HG03097 (cell line): ENCODE measurements around the gene TNFRSF8.

ENCODE experiments used
- ATAC-seq: cut with Tn5 transposase; IDR thresholded peaks from one replicate; pipeline ENCODE4 v1.9.1; 2021; ENCODE audit not compliant: unreplicated experiment, low FRiP score

The TNFRSF8 gene

GRCh38 chr1:12059722-12060464, 3.2 kb upstream of the TNFRSF8 start:
- ATAC-seq, result no peak

- no peak for ATAC-seq
These were observed 2.6 kb upstream of the TNFRSF8 start for GRCh38 chr1:12060500-12060899.

DNA sequence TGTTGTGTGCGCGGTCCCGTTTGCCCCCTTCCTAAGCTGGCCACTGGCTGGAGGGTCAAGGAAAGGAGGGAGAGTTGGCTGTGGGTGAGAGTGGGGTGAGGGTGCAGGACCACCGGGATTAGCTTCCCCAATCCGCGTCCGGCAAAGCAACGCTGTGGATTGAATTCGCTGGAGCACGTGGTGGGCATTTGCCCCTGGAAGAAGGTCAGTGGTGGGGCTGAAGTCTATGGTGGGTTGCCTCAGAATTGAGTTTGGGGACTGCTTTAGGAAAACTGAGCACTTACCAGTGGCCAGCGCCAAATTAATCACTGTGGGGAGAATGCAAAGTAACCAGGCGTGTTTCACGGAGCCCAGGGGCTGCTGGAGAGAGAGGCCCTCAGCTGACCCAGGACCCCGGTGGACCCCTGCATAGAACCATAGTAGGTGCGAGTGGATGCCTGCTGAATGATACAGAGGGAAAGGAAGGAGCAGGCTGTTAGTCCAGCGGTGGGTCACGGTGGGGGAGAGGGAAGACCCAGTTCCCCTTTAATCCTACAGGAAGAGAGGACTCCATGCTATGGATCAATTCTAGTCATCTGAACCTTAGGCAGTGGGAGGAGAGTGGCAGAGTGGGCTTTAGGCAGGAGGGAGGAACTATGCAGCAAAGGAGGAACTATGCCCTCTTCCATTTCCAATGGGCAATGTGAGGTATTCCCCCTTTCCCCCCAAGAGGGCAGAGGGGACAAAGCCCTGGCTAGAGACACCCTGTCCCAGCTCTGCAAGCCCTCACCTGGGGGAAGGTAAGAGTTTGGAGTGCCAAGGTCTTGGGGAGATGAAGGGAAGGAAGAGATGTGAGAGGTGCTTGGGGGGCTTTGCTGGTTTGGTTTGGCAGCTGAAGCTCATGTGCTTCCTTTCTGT, 1.2 kb downstream of the TNFRSF8 start:
- ATAC-seq, result no peak

DNA sequence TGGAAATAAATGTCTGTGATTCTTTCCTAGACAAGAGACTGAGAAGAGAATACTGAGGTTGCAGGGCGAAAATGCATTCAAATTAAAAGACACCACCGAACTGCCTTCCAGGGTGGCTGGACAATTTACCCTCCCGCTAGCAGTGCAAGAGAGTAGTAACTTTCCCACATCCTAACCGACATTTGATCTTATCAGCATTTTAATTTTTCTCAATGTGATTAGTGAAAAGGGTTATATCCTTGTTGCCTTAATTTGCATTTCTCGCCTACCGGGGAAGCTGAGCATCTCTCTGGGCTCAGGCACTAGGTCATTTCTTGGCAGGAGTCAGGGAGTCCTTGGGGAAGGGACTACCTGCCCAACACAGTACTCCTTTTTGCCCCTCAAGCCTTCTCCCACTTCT, 2.8 kb downstream of the TNFRSF8 start:
- ATAC-seq, result no peak

GRCh38 chr1:12067900-12068821, 5.1 kb downstream of the TNFRSF8 start:
- ATAC-seq, result no peak

GRCh38 chr1:12069623-12070244, 6.6 kb downstream of the TNFRSF8 start:
- ATAC-seq, result no peak

GRCh38 chr1:12071892-12072291, 8.8 kb downstream of the TNFRSF8 start:
- ATAC-seq, result no peak

DNA sequence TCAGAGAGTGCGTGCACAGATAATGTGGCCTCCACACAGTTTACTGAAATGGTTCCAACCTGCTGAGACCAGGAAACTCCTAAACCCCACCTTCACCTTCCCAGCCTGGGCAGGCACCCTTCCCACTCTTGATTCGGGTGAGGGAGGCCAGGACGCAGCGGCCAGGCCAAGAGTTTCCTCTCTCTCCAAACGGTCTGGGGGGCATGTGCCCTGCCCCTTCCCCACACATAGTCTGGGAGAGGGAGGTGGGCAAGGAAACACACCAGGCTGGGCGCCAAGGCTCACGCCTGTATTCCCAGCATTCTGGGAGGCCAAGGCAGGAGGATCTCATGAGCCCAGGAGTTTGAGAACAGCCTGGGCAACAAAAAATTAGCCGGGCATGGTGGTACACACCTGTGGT, 9.6 kb downstream of the TNFRSF8 start:
- no peak for ATAC-seq

DNA sequence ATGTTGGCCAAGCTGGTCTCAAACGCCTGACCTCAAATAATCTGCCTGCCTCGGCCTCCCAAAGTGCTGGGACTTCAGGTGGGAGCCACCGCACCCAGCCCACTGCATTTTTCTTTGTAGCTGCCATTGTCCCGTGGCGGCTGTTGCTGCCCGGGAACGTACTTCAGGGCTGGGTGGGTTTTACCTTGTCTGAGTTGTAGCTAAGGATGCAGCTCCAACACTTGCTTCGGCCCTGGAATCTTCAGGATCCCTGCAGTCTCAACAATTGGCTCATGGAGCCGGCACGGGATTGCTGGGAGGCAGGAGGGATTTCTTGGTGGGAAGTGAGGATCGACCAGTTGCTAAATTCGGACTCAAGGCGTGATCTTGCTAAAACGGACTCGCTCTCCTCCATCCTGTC, 10.7 kb downstream of the TNFRSF8 start:
- ATAC-seq, result no peak

GRCh38 chr1:12075195-12076114, 12.4 kb downstream of the TNFRSF8 start:
- no peak for ATAC-seq

DNA sequence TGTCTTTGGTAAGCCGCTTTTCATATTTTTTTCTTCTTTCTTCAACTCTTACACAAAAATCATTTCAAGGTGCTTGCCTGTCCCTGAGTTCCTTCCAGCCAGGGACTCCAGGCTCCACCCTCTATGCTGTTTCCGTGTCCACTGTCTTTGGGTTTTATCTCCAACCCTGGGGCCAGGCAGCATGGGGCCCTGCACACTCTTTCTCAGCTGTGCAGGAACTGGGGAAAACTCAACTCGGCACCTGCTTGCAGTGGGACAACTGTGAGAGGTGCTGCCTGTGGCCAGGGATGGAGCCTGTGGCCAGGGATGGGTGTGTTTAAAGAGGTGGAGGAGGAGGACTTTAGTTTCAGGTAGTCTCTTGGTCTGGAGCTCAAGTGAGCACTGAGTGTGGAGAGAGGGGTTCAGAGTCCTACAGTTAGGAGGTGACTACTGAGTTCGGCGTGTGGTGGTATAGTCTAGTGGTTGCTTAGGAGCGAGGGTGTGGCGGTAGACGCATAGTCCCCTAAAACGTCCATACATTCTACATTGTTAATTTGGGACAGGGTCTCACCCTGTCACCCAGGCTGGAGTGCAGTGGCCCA, 13.4 kb downstream of the TNFRSF8 start:
- no peak for ATAC-seq

- no peak for ATAC-seq
These were observed 15.5 kb downstream of the TNFRSF8 start for GRCh38 chr1:12078575-12078937.

DNA sequence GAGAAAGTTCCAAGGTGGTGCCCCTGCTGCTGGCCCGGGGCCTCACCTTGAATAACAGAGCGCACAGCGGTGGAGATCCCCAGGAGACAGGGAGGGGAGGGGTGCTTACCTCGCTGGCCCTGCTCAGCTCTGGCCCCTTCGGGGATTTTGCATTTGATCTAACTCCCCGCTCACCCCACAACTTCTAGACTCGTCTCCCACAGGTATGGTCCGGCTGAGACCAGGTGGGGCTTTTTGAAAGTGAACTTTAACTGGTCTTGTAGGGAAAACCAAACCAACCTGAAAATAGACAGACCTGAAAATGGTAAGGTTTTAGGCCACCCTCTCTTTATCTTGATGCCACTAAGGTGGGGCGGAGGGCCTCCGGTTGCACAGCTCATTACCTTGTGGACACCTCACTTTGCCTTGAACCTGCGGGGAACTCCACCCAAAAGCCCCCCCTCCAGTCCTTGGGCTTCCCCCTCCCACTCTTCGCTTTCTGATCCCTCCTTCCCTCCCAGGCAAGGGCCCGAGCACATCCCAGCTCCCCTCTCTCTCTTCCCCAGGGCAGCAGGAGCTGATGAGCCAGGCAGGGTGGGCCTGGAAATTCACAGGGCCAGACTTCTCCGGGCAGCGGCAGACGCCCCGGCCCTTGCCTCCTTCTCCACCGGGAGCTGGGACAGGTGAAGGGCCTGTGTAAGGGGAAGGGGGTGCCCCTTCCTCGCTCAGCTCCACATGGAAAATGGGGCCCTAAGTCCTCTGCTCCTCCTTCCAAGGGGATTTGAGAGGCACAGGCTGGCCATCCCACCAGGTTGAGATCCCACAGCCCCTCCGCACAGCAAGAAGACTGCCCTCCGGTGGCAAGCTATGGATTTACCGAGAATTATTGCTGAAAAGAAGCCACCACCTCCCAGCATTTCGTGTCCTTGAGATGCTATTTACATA, 16.1 kb downstream of the TNFRSF8 start:
- peak; percentile 53 for ATAC-seq

DNA sequence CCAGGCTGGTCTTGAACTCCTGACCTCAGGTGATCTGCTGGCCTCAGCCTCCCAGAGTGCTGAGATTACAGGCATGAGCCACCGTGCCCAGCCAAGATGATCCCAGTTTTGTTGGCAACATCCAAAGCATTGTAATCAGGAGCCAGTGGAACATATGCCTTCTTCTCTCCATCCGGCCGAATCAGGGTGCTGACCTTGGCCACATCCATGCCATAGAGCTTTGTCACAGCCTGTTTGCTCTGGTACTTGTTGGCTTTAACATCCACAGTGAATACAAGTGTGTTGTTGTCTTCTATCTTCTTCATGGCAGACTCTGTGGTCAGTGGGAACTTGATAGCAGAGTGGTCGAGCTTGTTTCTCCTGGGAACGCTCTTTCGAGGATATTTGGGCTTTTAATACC, 17.1 kb downstream of the TNFRSF8 start:
- no peak for ATAC-seq

DNA sequence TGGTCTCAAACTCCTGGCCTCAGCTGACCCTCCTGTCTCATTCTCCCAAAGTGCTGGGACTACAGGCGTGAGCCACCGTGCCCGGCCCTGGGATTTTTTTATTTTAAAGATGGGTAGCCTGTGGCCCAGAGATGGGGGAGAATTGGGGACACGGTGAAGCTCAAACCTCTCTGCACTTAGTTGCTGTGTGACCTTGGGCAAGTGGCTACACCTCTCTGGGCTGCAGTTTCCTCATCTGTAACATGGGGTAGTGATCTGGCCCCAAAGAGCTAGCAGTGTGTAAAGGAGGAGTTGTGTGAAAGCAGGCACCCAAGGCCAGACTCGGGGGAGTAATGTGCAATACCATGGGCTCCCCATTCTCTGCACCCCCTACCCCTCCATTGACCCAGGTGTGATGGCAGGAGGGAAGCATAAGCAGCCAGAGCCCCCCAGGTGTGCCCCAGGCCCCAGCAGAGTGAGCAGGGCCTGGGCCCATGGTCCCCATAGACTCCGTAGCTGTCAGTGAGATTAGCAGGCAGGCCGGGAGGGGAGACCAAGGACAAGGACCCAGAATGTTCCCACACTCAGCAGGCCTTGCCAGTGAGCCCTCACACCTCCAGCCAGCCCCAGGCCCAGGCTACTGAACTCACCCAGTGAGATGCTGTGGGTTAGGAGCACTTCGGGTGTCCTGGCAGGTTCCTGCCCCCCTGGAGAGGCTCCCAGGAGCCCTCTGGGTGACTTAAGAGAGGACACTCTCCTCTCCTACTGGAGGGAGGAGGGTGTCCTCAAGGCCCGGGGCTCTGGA, 17.9 kb downstream of the TNFRSF8 start:
- ATAC-seq, result no peak

GRCh38 chr1:12081648-12082396, 18.7 kb downstream of the TNFRSF8 start:
- no peak for ATAC-seq

GRCh38 chr1:12082988-12083387, 19.9 kb downstream of the TNFRSF8 start:
- ATAC-seq, result no peak
